HG03095 (cell line): ENCODE results near the gene TMED1.

ENCODE experiments used
- ATAC-seq: cut with Tn5 transposase; IDR thresholded peaks from one replicate; pipeline ENCODE4 v1.9.1; 2021; ENCODE audit warnings: moderate library complexity; ENCODE audit not compliant: unreplicated experiment

Gene TMED1

DNA sequence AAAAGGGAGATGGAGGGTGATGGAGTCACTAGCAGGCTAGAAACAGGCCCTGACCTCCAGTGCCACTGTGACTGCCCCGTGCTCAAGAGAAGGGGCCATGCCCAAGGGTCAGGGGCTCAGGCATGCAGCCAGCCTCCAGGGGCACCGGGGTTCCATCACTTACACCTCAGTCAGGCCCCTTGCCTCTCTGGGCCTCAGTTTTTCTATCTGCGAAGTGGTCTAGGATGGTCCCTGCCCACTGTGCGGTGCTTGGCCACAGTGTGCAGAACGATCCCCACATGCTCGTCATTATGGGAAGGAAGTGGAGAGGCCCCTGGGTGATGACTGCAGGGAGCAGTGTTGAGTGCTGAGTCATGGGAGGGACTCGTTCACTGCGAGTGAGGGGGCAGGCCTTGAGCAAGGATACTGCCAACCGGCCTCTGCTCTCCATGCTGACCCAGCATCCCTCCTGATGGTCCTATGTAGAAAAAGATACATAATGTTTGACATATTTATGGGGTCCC lies 23.1 kb downstream of the TMED1 start:
- ATAC-seq = no peak

DNA sequence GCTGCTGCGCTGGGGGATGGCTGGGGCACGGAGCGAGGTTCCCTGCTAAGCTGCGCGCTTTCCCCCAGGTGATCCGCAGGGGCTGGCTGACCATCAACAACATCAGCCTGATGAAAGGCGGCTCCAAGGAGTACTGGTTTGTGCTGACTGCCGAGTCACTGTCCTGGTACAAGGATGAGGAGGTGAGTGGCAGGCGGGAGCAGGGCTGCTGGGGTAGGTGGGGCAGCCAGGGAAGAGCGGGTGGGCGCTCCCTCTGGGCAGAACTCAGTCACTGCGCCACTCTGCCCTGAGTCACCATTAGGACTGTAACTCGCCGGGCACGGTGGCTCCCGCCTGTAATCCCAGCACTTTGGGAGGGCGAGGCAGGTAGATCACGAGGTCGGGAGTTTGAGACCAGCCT lies 23.8 kb downstream of the TMED1 start:
- no peak for ATAC-seq

DNA sequence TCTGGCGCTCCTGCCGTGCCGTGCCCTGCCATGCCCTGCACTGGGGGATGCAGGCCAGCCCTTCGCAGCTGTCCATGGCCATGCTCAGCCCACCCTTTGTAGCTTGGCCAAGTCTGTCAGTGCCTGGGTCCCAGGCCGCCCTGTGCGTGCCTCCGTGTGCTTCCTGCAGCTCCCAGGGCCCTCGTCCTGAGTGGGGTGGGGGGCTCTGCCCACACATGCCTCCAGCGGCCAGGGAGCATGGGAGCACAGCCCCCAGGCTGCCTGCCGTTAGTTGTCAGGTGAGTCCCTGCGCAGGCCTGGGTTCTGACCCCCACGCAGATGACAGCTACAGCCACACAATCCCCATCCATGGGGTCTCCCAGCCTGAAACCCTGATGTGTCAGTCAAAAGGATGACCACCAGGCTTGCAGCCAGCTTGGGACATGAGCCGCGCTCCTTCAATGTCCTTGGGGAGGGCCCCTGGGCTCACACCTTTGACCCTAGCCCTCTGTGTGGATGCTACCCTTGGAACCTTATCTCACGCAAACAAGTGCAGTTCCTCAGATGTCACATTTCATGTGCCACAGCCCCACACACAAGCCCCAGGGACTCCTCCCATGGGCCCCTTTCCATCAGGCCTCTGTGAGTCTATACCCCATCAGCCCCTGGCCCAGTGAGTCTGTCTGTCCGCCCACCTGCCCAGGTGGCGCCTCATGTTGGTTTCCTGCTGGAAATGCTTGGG lies 24.5 kb downstream of the TMED1 start:
- no peak for ATAC-seq

DNA sequence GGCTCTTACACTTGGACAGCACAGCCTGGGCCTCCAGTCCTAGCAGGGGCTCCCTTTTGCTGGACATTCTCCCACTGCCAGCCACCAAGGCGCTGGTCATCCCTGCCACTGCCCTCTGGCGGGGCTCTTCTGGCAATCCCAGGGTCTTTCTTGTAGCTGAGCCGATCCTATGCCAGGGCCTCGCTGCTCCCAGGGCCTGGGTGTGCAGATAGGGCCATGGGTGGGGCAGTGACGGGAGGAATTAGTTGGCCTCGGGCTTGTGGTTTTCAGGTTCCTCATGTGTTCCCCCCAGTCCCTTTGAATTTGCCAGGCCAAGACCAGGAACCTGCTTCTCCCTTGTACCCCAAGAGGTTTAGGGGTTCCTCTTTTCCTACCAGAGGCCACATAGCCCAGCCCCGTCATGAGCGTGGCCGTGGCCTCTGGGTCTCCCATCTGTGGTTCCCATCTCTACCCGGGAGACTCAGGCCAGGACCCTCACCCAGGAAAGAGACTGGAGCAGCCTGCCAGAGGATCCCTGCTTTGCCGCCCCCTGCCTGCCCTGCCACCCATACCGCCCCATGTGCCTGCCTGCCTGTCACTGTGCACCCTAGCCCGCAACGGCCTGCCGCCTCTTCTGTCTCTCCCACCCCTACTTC lies 26.2 kb downstream of the TMED1 start:
- ATAC-seq = no peak

- no peak for ATAC-seq
Observed at GRCh38 chr19:10808937-10809649, 26.9 kb downstream of the TMED1 start.

- no peak for ATAC-seq
Observed at GRCh38 chr19:10805758-10806247, 30.2 kb downstream of the TMED1 start.

DNA sequence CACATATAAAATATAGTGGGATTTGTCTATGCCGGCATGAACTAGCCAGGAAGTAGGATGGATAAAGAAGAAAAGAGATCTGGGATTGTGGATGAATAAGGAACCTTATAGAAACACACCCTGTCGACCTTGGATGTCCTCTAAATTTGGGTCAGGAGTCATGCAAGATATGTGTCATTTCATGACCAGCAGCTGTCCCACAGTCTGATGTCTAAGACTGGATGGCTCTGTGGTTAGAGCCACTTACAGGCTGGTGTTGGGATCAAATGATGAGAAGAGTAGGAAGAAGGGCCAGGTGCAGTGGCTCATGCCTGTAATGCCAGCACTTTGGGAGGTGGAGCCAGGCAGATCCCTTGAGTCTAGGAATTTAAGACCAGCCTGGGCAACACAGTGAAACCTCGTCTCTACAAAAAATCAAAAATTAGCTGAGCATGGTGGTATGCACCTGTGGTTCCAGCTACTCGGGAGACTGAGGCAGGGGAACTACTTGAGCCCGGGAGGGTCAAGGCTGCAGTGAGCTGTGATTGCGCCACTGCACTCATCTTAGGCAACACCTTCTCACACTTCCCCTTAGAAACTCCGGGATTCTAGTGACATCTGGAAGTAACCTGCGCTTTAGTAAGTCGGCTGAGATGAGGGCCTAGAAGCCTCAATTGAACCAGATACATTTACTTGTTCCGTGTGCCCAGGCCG lies 30.8 kb downstream of the TMED1 start:
- ATAC-seq = no peak

- ATAC-seq = no peak
Observed at GRCh38 chr19:10803252-10803651, 32.8 kb downstream of the TMED1 start.

GRCh38 chr19:10802479-10802878 lies 33.5 kb downstream of the TMED1 start:
- ATAC-seq = no peak

DNA sequence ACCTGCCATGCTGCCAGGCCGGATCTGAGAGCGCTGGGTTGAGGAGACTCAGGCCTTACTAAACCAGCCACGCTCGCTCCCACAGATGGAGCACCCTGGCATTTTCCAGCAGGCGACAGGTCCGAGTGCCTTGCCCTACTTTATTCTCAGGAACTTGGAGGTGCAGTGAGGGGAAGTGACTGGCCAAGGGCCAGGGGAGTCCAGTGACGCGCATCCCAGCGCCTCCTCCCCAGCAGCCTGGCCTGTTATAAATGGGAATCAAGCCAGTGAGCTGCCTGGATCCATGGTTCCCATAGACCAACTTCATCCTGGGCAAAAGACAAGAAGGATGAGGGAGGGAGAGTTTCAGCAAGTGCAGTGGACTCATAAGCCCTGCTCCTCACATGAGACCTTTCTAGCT lies 35.5 kb downstream of the TMED1 start:
- ATAC-seq = no peak

- no peak for ATAC-seq
Observed at GRCh38 chr19:10797541-10798256, 38.3 kb downstream of the TMED1 start.

- ATAC-seq = no peak
Observed at GRCh38 chr19:10797078-10797477, 38.9 kb downstream of the TMED1 start.

GRCh38 chr19:10796653-10797052 lies 39.4 kb downstream of the TMED1 start:
- ATAC-seq = no peak

GRCh38 chr19:10789866-10790265 lies 46.1 kb downstream of the TMED1 start:
- no peak for ATAC-seq

DNA sequence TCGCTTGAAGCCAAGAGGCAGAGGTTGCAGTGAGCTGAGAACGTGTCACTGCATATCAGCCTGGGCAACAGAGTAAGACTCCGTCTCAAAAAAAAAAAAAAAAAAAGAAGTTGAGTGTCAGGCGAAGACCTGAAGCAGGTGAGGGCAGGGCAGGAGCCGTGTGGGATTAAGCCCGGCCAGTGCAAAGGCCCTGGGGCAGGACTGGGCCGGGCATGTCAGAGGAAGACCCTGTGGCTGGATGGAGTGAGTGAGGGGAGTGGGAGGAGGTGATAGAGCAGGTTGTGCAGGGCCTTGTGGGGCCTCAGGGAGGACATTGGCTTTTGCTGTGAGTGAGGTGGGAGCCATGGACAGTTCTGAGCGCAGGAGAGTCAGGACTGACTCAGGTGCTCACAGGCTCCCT lies 47.9 kb downstream of the TMED1 start:
- ATAC-seq = no peak

DNA sequence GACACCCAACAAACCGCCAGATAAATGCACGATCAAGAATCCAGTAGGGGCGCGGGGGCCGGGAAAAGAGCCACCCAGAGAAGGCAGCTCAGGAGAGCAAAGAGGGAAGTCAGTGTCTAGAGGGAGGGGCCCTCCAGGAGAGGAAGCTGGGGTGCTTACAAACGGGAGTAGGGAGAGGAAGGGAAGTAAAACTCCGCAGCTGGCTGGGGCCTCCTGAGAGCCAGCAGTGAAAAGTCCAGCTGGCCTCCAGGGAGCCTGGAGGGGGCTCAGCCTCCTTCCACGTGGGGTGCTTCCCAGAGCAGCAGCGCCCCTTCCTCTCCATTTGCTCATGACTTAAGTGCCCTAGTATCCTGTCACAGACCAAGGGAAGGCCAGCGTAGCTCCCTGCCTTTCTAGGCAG lies 51.8 kb downstream of the TMED1 start:
- ATAC-seq = no peak

GRCh38 chr19:10782795-10783194 lies 53.2 kb downstream of the TMED1 start:
- no peak for ATAC-seq
